LNCaP clone FGC (cell line): ENCODE data around the gene CCT8.
"Not testable (repeated sequence)": the region's sequence is repeated elsewhere in the genome, so short reads cannot be mapped to it uniquely, and the experiment has no call there.

Experiments
- DNase-seq: peaks from one replicate; pipeline ENCODE4 v3.0.0-alpha.2; 2011; ENCODE audit warnings: low read depth
- H3K4me3 ChIP-seq: 2 replicates; pipeline ENCODE4 v1.5.1; 2011; ENCODE audit warnings: mild to moderate bottlenecking, low read depth, low read length, control low read depth
- TF ChIP-seq, protein P1 (sequence below): IDR thresholded peaks from 2 replicates; pipeline ENCODE4 v1.5.1; 2012; ENCODE audit warnings: mild to moderate bottlenecking; ENCODE audit not compliant: control insufficient read depth, insufficient read depth; ENCODE audit errors: extremely low read depth

Gene CCT8

DNA sequence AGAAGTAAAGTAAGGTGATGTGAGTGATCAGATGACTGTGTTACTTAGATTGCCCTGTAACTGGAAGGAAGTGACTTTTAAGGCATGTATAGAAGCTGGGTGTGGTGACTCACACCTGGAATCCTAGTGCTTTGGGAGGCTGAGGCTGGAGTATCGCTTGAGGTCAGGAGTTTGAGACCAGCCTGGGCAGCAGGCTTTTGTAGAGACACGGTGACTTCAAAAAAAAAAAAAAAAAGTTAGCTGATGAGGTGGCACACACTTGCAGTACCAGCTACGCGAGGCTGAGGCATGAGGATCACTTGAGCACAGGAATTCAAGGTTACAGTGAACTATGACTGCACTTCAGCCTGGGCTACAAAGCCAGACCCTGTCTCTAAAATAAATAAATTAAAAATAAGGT is 51.3 kb downstream of the CCT8 start:
- no peak overlapping the region for H3K4me3 ChIP-seq
- TF ChIP-seq, protein P1, sequence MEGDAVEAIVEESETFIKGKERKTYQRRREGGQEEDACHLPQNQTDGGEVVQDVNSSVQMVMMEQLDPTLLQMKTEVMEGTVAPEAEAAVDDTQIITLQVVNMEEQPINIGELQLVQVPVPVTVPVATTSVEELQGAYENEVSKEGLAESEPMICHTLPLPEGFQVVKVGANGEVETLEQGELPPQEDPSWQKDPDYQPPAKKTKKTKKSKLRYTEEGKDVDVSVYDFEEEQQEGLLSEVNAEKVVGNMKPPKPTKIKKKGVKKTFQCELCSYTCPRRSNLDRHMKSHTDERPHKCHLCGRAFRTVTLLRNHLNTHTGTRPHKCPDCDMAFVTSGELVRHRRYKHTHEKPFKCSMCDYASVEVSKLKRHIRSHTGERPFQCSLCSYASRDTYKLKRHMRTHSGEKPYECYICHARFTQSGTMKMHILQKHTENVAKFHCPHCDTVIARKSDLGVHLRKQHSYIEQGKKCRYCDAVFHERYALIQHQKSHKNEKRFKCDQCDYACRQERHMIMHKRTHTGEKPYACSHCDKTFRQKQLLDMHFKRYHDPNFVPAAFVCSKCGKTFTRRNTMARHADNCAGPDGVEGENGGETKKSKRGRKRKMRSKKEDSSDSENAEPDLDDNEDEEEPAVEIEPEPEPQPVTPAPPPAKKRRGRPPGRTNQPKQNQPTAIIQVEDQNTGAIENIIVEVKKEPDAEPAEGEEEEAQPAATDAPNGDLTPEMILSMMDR, result no peak
- DNase-seq, result no peak

- DNase-seq, result no peak
- TF ChIP-seq, protein P1, result no peak
- peak overlapping the region; percentile 74 for H3K4me3 ChIP-seq
These were observed 54.9 kb downstream of the CCT8 start for GRCh38 chr21:29018540-29018939.

GRCh38 chr21:29017639-29018237 is 55.7 kb downstream of the CCT8 start:
- TF ChIP-seq, protein P1, result no peak
- peak overlapping the region; percentile 74 for H3K4me3 ChIP-seq
- DNase-seq, result no peak

DNA sequence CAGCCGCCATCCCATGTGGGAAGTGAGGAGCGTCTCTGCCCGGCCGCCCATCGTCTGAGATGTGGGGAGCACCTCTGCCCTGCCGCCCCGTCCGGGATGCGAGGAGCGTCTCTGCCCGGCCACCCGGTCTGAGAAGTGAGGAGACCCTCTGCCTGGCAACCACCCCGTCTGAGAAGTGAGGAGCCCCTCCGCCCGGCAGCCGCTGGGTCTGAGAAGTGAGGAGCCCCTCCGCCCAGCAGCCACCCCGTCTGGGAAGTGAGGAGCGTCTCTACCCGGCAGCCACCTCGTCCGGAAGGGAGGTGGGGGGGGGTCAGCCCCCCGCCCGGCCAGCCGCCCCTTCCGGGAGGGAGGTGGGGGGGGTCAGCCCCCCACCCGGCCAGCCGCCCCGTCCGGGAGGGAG is 62.2 kb downstream of the CCT8 start:
- H3K4me3 ChIP-seq, DNase-seq: not testable (repeated sequence)

- no peak overlapping the region for H3K4me3 ChIP-seq
- DNase-seq, result no peak
- TF ChIP-seq, protein P1, result no peak
These were observed 65.1 kb downstream of the CCT8 start for GRCh38 chr21:29008367-29008766.

DNA sequence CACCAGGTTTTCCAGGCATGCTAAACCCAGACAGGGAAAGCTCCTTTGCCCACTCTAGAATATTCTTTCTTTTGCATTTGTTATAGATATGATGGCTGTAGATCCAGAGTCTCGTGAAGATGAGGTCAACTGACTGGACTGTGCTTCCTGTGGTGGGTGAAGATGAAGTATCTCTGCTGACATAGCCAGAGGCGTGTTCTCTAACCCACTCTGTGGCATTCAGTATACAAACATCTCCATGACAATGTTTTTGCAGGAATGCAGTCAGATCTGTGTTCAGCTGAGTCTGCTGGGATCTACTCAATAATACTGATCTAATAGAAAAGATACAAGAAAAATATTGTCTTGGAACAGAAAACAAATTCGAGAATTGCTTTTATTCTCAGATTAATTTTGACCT is 65.6 kb downstream of the CCT8 start:
- no peak for DNase-seq
- TF ChIP-seq, protein P1, result no peak
- no peak overlapping the region for H3K4me3 ChIP-seq

GRCh38 chr21:29007135-29007534 is 66.3 kb downstream of the CCT8 start:
- TF ChIP-seq, protein P1, result no peak
- H3K4me3 ChIP-seq, result no peak overlapping the region
- DNase-seq, result no peak
